Neural progenitor cell (in vitro differentiated cells): ENCODE results near the gene MYL10. TPM values are rescaled to one million over a fixed set of nuclear protein-coding genes. Genes with fewer than 3 reads are reported as not detected.

Experiments
- DNase-seq: peaks from one replicate; pipeline ENCODE4 v3.0.0-alpha.2; 2016; ENCODE audit warnings: low spot score
- H2AFZ ChIP-seq: fragments of 200-600 bp; sonication (generic); replicated peaks from 2 replicates; pipeline ENCODE4 v1.6.1; 2016; ENCODE audit warnings: antibody characterized with exemption
- H3F3A ChIP-seq: fragments of 200-600 bp; sonication (generic); 2 replicates; pipeline ENCODE4 v1.6.1; 2016; ENCODE audit warnings: antibody characterized with exemption, low read depth
- H3K27ac ChIP-seq: fragments of 200-600 bp; sonication (generic); 2 replicates; pipeline ENCODE4 v1.5.1; 2016; ENCODE audit warnings: mild to moderate bottlenecking
- H3K27me3 ChIP-seq: fragments of 200-600 bp; sonication (generic); 2 replicates; pipeline ENCODE4 v1.6.1; 2016; ENCODE audit warnings: mild to moderate bottlenecking, moderate library complexity
- H3K36me3 ChIP-seq: fragments of 200-600 bp; sonication (generic); 2 replicates; pipeline ENCODE4 v1.5.1; 2016
- H3K4me1 ChIP-seq: fragments of 200-600 bp; sonication (generic); 2 replicates; pipeline ENCODE4 v1.6.1; 2016; ENCODE audit warnings: mixed run types
- H3K4me2 ChIP-seq: fragments of 200-600 bp; sonication (generic); 2 replicates; pipeline ENCODE4 v1.6.1; 2016
- H3K4me3 ChIP-seq: fragments of 200-600 bp; sonication (generic); 2 replicates; pipeline ENCODE4 v1.5.1; 2016
- H3K79me2 ChIP-seq: fragments of 200-600 bp; sonication (generic); 2 replicates; pipeline ENCODE4 v1.6.1; 2016; ENCODE audit warnings: low read depth
- H3K9ac ChIP-seq: fragments of 200-600 bp; sonication (generic); 2 replicates; pipeline ENCODE4 v1.6.1; 2016
- H3K9me3 ChIP-seq: fragments of 200-600 bp; sonication (generic); 2 replicates; pipeline ENCODE4 v1.5.1; 2016; ENCODE audit warnings: low read depth
- H4K20me1 ChIP-seq: fragments of 200-600 bp; sonication (generic); 2 replicates; pipeline ENCODE4 v1.6.1; 2016; ENCODE audit warnings: low read depth
- H3K27ac Mint-ChIP-seq: 3 replicates; pipeline ENCODE4 v1.8.0; 2021; ENCODE audit warnings: mixed read lengths
- H3K27me3 Mint-ChIP-seq: 2 replicates; pipeline ENCODE4 v1.8.0; 2022; ENCODE audit warnings: low read depth, mild to moderate bottlenecking, inconsistent platforms, moderate library complexity, mixed read lengths; ENCODE audit not compliant: insufficient read depth
- H3K36me3 Mint-ChIP-seq: 3 replicates; pipeline ENCODE4 v1.8.0; 2021; ENCODE audit warnings: mixed read lengths
- H3K4me1 Mint-ChIP-seq: 3 replicates; pipeline ENCODE4 v1.8.0; 2021; ENCODE audit warnings: mixed read lengths
- H3K4me3 Mint-ChIP-seq: 3 replicates; pipeline ENCODE4 v1.8.0; 2021; ENCODE audit warnings: mild to moderate bottlenecking, moderate library complexity, mixed read lengths
- H3K9me3 Mint-ChIP-seq: 3 replicates; pipeline ENCODE4 v1.8.0; 2020; ENCODE audit warnings: mixed read lengths
- CTCF ChIP-seq: fragments of 200-600 bp; sonication (generic); IDR thresholded peaks from 2 replicates; pipeline ENCODE4 v1.5.1; 2017; ENCODE audit warnings: antibody characterized with exemption, mild to moderate bottlenecking
- EZH2 ChIP-seq: fragments of 200-600 bp; sonication (generic); IDR thresholded peaks from 2 replicates; pipeline ENCODE4 v1.6.1; 2017; ENCODE audit warnings: antibody characterized with exemption, mild to moderate bottlenecking, moderate library complexity
- EZH2phosphoT487 ChIP-seq: fragments of 200-600 bp; sonication (generic); IDR thresholded peaks from 2 replicates; pipeline ENCODE4 v1.6.1; 2017; ENCODE audit warnings: antibody characterized with exemption
- total RNA-seq: library from RNA; depleted of rRNA; stranded (reverse); fragments of >200 nt; gene quantifications from 2 replicates; pipeline ENCODE4 v1.2.3, GENCODE V29; 2015; ENCODE audit warnings: low replicate concordance

MYL10 gene
- total RNA-seq, 1 donor from 2014 or later: not detected

DNA sequence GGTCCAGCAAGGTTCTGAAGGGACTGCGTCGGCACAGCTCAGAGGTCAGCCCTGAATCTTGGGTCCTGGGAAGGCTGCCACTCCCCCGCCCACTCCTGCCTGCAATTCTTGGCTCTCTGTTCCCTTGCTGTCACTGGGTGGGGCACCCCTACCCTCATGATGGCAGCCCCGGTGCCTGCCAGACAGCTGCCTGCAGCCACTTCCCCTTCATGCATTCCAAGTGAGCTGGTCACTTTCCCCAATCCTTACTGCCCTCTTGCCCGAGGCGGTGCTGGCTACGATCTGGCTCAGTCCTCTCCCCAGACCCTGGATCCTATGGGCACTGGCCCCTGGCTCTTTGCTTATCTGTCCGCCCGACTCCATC is 14.2 kb downstream of the MYL10 start:
- Mint-ChIP-seq H3K4me3 (no peak overlapping the region), H3K36me3 (no peaks in the 10 kb centered on the region), H3K27ac (no peak overlapping the region), H3K9me3 (no peaks in the 10 kb centered on the region), H3K4me1 (peaks cover 18% of the 10 kb centered on the region), H3K27me3 (peaks cover 20% of the 10 kb centered on the region)
- no peaks in the 10 kb centered on the region for H4K20me1 ChIP-seq
- no peaks in the 10 kb centered on the region for H3K36me3 ChIP-seq
- H3F3A ChIP-seq: peaks cover 3% of the 10 kb centered on the region
- H3K4me3 ChIP-seq: no peak overlapping the region
- DNase-seq: no peak
- H3K9me3 ChIP-seq: no peaks in the 10 kb centered on the region
- H3K4me2 ChIP-seq: no peak overlapping the region
- H3K79me2 ChIP-seq: no peaks in the 10 kb centered on the region
- H3K27ac ChIP-seq: no peak overlapping the region
- no peak for TF ChIP-seq EZH2
- no peak for TF ChIP-seq EZH2phosphoT487
- TF ChIP-seq CTCF: no peak
- H3K4me1 ChIP-seq: peaks cover 11% of the 10 kb centered on the region
- H2AFZ ChIP-seq: no peak overlapping the region
- no peak overlapping the region for H3K9ac ChIP-seq
- H3K27me3 ChIP-seq: no peaks in the 10 kb centered on the region

- H3K4me2 ChIP-seq: no peak overlapping the region
- peaks cover 18% of the 10 kb centered on the region for H3K27me3 Mint-ChIP-seq
- H2AFZ ChIP-seq: no peak overlapping the region
- no peak overlapping the region for H3K4me3 ChIP-seq
- H3K9me3 ChIP-seq: no peaks in the 10 kb centered on the region
- no peaks in the 10 kb centered on the region for H3K36me3 ChIP-seq
- H3K27ac Mint-ChIP-seq: peak overlapping the region; percentile 60
- H3K27ac ChIP-seq: no peak overlapping the region
- H4K20me1 ChIP-seq: no peaks in the 10 kb centered on the region
- H3K27me3 ChIP-seq: no peaks in the 10 kb centered on the region
- no peak overlapping the region for H3K4me3 Mint-ChIP-seq
- H3K4me1 ChIP-seq: peaks cover 10% of the 10 kb centered on the region
- DNase-seq: no peak
- H3K36me3 Mint-ChIP-seq: no peaks in the 10 kb centered on the region
- peaks cover 3% of the 10 kb centered on the region for H3F3A ChIP-seq
- no peaks in the 10 kb centered on the region for H3K9me3 Mint-ChIP-seq
- H3K79me2 ChIP-seq: no peaks in the 10 kb centered on the region
- H3K9ac ChIP-seq: no peak overlapping the region
- TF ChIP-seq EZH2phosphoT487 (no peak), CTCF (no peak), EZH2 (no peak)
- peaks cover 16% of the 10 kb centered on the region for H3K4me1 Mint-ChIP-seq
Measured at GRCh38 chr7:101614098-101614938, 14.8 kb downstream of the MYL10 start.

DNA sequence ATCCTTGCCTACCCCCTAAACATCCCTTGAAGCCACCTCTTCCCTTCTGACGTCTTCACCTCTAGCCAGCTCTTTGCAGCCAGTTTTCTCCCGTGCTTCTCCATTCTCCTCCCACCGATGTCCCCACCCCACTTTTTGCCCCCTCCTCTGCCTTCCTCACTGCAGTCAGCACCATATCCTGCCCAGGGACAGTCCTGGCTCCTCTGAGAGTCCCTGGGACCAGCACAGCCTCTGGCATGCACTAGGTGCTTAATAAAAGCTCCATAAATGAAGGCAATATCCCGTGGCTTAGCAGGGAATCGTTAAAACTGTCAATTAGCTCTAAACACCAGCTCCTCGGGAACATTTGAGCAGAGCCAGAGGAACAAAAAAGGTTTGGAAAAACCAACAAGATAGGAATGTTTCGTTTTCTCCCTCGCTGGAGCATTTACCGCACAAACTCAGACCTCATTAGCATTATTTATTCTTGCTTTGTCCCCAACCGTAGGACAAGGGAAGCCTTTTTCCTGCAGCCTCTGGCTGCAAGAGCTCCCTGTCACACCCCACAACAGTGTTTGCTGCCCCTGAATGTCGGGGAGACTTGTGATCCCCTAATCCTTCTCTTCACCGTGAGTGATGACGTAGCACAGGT is 16.1 kb downstream of the MYL10 start:
- H3K9me3 Mint-ChIP-seq: no peaks in the 10 kb centered on the region

More for the DNA sequence above, 16.1 kb downstream of the MYL10 start:
- no peak overlapping the region for H3K27ac Mint-ChIP-seq
- DNase-seq: peak; percentile 36
- no peaks in the 10 kb centered on the region for H3F3A ChIP-seq
- no peaks in the 10 kb centered on the region for H3K36me3 Mint-ChIP-seq
- H3K4me3 Mint-ChIP-seq: no peak overlapping the region
- H3K4me1 ChIP-seq: peaks cover 5% of the 10 kb centered on the region
- H3K4me3 ChIP-seq: no peak overlapping the region
- no peaks in the 10 kb centered on the region for H3K36me3 ChIP-seq
- no peaks in the 10 kb centered on the region for H3K27me3 ChIP-seq
- no peaks in the 10 kb centered on the region for H3K9me3 ChIP-seq
- no peaks in the 10 kb centered on the region for H3K79me2 ChIP-seq
- H2AFZ ChIP-seq: peak overlapping the region; percentile 20
- no peak overlapping the region for H3K9ac ChIP-seq
- TF ChIP-seq CTCF (no peak), EZH2 (no peak), EZH2phosphoT487 (no peak)
- H3K4me2 ChIP-seq: peak overlapping the region; percentile 33
- no peak overlapping the region for H3K27ac ChIP-seq
- H3K4me1 Mint-ChIP-seq: peaks cover 8% of the 10 kb centered on the region
- H3K27me3 Mint-ChIP-seq: peaks cover 16% of the 10 kb centered on the region
- H4K20me1 ChIP-seq: no peaks in the 10 kb centered on the region
